HCT116 (cell line): Measurements from ENCODE around the gene ACOT7. TPM values are rescaled to one million over a fixed set of nuclear protein-coding genes. Genes with fewer than 3 reads are reported as not detected.

ENCODE experiments used
- ATAC-seq: fragments of 200-7000 bp; cut with Tn5 transposase; 2 replicates; pipeline ENCODE4 v1.9.1; 2020; ENCODE audit warnings: mild to moderate bottlenecking, moderate library complexity
- BruUV-seq: library from RNA; stranded (reverse); fragments of 400-500 nt; replicated peaks from 2 replicates; lab custom pipeline; 2021; lab: Mats Ljungman, UMichigan
- CTCF ChIA-PET: fragments of 300-600 bp; sonication (Branson Sonifier 250); formaldehyde crosslinking; loops from one replicate; lab custom pipeline; 2021; ENCODE audit warnings: antibody characterized with exemption; lab: Charles Lee
- POLR2A ChIA-PET: fragments of 300-600, 350-600 bp; sonication (Branson Sonifier 250); formaldehyde crosslinking; loops from one replicate; lab custom pipeline; 2021; ENCODE audit warnings: antibody characterized with exemption; lab: Charles Lee
- RAD21 ChIA-PET, 2 experiments: fragments of 300-600 bp; sonication (Branson Sonifier 250); formaldehyde crosslinking; loops; one replicate each; lab custom pipeline; 2023; ENCODE audit warnings: low total read pairs in 2 of 2; ENCODE audit not compliant: uncharacterized antibody in 2 of 2, unreplicated experiment in 2 of 2, low non-redundant PET in 1 of 2; lab: Charles Lee
- DNase-seq: peaks from one replicate; pipeline ENCODE4 v3.0.0-alpha.2; 2010; ENCODE audit warnings: low read depth, low spot score
- H2AFZ ChIP-seq: fragments of 200-600 bp; shearing (Covaris generic), sonication (generic); 2 replicates; pipeline ENCODE4 v1.6.1; 2017; ENCODE audit warnings: low read depth, mixed run types, mixed read lengths, antibody characterized with exemption, low read length; ENCODE audit not compliant: poor library complexity, severe bottlenecking
- H3K27ac ChIP-seq: 2 replicates; pipeline ENCODE4 v1.5.1; 2012; ENCODE audit warnings: low read depth, low read length
- H3K27me3 ChIP-seq: fragments of 200-600 bp; sonication (generic); 2 replicates; pipeline ENCODE4 v1.6.1; 2016; ENCODE audit warnings: mixed run types, low read length, mixed read lengths; ENCODE audit not compliant: insufficient read depth
- H3K36me3 ChIP-seq, 2 experiments: fragments of 200-500 bp in 1 of 2; fragments of 200-600 bp in 1 of 2; sonication (Bioruptor generic) in 1 of 2; sonication (generic) in 1 of 2; 2 replicates each; pipeline versions ENCODE4 v1.5.1 to v1.6.1; 2014 to 2016; ENCODE audit warnings: low read length in 2 of 2, inconsistent platforms in 1 of 2, mixed read lengths in 1 of 2, mixed run types in 1 of 2; ENCODE audit not compliant: insufficient read depth in 2 of 2, control insufficient read depth in 1 of 2
- H3K4me1 ChIP-seq, 2 experiments: fragments of 200-600 bp in 1 of 2; sonication (generic) in 1 of 2; 2 replicates each; pipeline versions ENCODE4 v1.5.1 to v1.6.1; 2012 to 2017; ENCODE audit warnings: low read length in 2 of 2, inconsistent platforms in 1 of 2, mild to moderate bottlenecking in 1 of 2, mixed read lengths in 1 of 2, mixed run types in 1 of 2, moderate library complexity in 1 of 2; ENCODE audit not compliant: insufficient read depth in 2 of 2, control insufficient read depth in 1 of 2
- H3K4me2 ChIP-seq: fragments of 200-600 bp; sonication (generic); 2 replicates; pipeline ENCODE4 v1.6.1; 2017; ENCODE audit warnings: mixed run types, low read length, mixed read lengths
- H3K4me3 ChIP-seq, 2 experiments: fragments of 200-600 bp in 1 of 2; sonication (generic) in 1 of 2; replicated peaks in 1 of 2; 2 replicates each; pipeline ENCODE4 v1.5.1; 2011 to 2016; ENCODE audit warnings: low read length in 2 of 2, control low read depth in 1 of 2, low read depth in 1 of 2, mild to moderate bottlenecking in 1 of 2, mixed read lengths in 1 of 2, mixed run types in 1 of 2
- H3K79me2 ChIP-seq: fragments of 200-600 bp; sonication (generic); 2 replicates; pipeline ENCODE4 v1.6.1; 2017; ENCODE audit warnings: mild to moderate bottlenecking, mixed run types, low read length, moderate library complexity, mixed read lengths; ENCODE audit not compliant: insufficient read depth
- H3K9ac ChIP-seq: fragments of 200-600 bp; sonication (generic); 2 replicates; pipeline ENCODE4 v1.6.1; 2016; ENCODE audit warnings: low read length, mixed read lengths
- H3K9me2 ChIP-seq: fragments of 200-600 bp; sonication (generic), shearing (Covaris generic); 2 replicates; pipeline ENCODE4 v1.6.1; 2017; ENCODE audit warnings: mixed run types, mild to moderate bottlenecking, moderate library complexity; ENCODE audit not compliant: insufficient read depth
- H3K9me3 ChIP-seq, 2 experiments: fragments of 200-500 bp in 1 of 2; fragments of 200-600 bp in 1 of 2; sonication (Bioruptor generic) in 1 of 2; sonication (generic) in 1 of 2; 2 replicates each; pipeline ENCODE4 v1.6.1; 2014 to 2017; ENCODE audit warnings: low read length in 2 of 2, mixed read lengths in 2 of 2, inconsistent platforms in 1 of 2, low read depth in 1 of 2, mild to moderate bottlenecking in 1 of 2, mixed run types in 1 of 2, moderate library complexity in 1 of 2; ENCODE audit not compliant: control insufficient read depth in 1 of 2, insufficient read depth in 1 of 2
- H4K20me1 ChIP-seq: fragments of 200-600 bp; sonication (generic), shearing (Covaris generic); 2 replicates; pipeline ENCODE4 v1.6.1; 2017; ENCODE audit warnings: mixed run types, mild to moderate bottlenecking, moderate library complexity; ENCODE audit not compliant: insufficient read depth
- CBX3 ChIP-seq: IDR thresholded peaks from 2 replicates; pipeline ENCODE4 v1.6.1; 2012; ENCODE audit warnings: low read depth
- CEBPB ChIP-seq: IDR thresholded peaks from 2 replicates; pipeline ENCODE4 v1.6.1; 2012; ENCODE audit warnings: low read depth
- EZH2phosphoT487 ChIP-seq: fragments of 200-600 bp; IDR thresholded peaks from 2 replicates; pipeline ENCODE4 v1.6.1; 2018; ENCODE audit warnings: antibody characterized with exemption, borderline replicate concordance
- MAX ChIP-seq: IDR thresholded peaks from 2 replicates; pipeline ENCODE4 v1.6.1; 2012
- POLR2A ChIP-seq: IDR thresholded peaks from 2 replicates; pipeline ENCODE4 v1.7.0; 2011; ENCODE audit warnings: borderline replicate concordance; ENCODE audit not compliant: insufficient read depth, insufficient read length; ENCODE audit errors: extremely low read depth
- SP1 ChIP-seq: IDR thresholded peaks from 2 replicates; pipeline ENCODE4 v1.6.1; 2012; ENCODE audit warnings: low read depth
- SRF ChIP-seq: IDR thresholded peaks from 2 replicates; pipeline ENCODE4 v1.6.1; 2012; ENCODE audit warnings: low read depth
- TCF7L2 ChIP-seq: IDR thresholded peaks from 2 replicates; pipeline ENCODE4 v1.7.0; 2011; ENCODE audit warnings: borderline replicate concordance, inconsistent platforms; ENCODE audit not compliant: insufficient read depth, insufficient read length; ENCODE audit errors: extremely low read depth
- YY1 ChIP-seq: IDR thresholded peaks from 2 replicates; pipeline ENCODE4 v1.6.1; 2011; ENCODE audit warnings: low read length, low read depth, moderate library complexity, mild to moderate bottlenecking; ENCODE audit not compliant: insufficient replicate concordance; ENCODE audit errors: extremely low read depth
- intact Hi-C: fragments of 100-400 bp; cut with micrococcal nuclease; formaldehyde crosslinking; loops from 2 replicates; pipeline ENCODE4 v1.10.0; 2022
- total RNA-seq: library from RNA; stranded (reverse); gene quantifications from one replicate; pipeline ENCODE4 v1.2.1, GENCODE V29; 2021; ENCODE audit not compliant: unreplicated experiment
- TF ChIP-seq, protein P1 (sequence below), 3 experiments: fragments of 200-600 bp in 1 of 3; sonication (generic) in 1 of 3; IDR thresholded peaks in 2 of 3; conservative IDR thresholded peaks in 1 of 3; 2 replicates each; pipeline ENCODE4 v1.5.1; 2012 to 2017; ENCODE audit warnings: low read depth in 2 of 3, low read length in 2 of 3, antibody characterized with exemption in 1 of 3, borderline replicate concordance in 1 of 3, control low read depth in 1 of 3, mild to moderate bottlenecking in 1 of 3, mixed read lengths in 1 of 3, mixed run types in 1 of 3, moderate library complexity in 1 of 3; ENCODE audit not compliant: insufficient read depth in 1 of 3
- TF ChIP-seq, protein P2 (sequence below): IDR thresholded peaks from 2 replicates; pipeline ENCODE4 v1.6.1; 2012

Gene ACOT7
- total RNA-seq, 1 experiment from 2014 or later: 162 TPM

GRCh38 chr1:6410248-6410893 is 16.8 kb upstream of the ACOT7 start:
- no TSS peak for BruUV-seq
- POLR2A ChIA-PET: no interaction called here
- Histone ChIP-seq H3K4me3 (no peak overlapping the region), H2AFZ (no peak overlapping the region), H3K9me2 (no peaks in the 10 kb centered on the region), H3K79me2 (no peaks in the 10 kb centered on the region), H3K4me2 (no peak overlapping the region), H4K20me1 (no peaks in the 10 kb centered on the region), H3K27me3 (no peaks in the 10 kb centered on the region), H3K4me1 (peaks cover 15 to 18% of the 10 kb centered on the region in 2 experiments), H3K36me3 (no peaks in the 10 kb centered on the region), H3K9me3 (no peaks in the 10 kb centered on the region), H3K9ac (no peak overlapping the region), H3K27ac (no peak overlapping the region)
- intact Hi-C loops: no loop called here
- ATAC-seq: no peak
- RAD21 ChIA-PET: interaction anchor here in 1 of 2 experiments (0.6 kb wide), 1 partner anchor 9 kb away, joined by 3 read pairs; no protein-coding TSS in a partner anchor
- DNase-seq: no peak
- CTCF ChIA-PET: no interaction called here
- TF ChIP-seq EZH2phosphoT487 (no peak), MAX (no peak), CBX3 (no peak), POLR2A (no peak), YY1 (no peak), TCF7L2 (no peak), SRF (no peak), SP1 (no peak), CEBPB (no peak)
- TF ChIP-seq, protein P1, sequence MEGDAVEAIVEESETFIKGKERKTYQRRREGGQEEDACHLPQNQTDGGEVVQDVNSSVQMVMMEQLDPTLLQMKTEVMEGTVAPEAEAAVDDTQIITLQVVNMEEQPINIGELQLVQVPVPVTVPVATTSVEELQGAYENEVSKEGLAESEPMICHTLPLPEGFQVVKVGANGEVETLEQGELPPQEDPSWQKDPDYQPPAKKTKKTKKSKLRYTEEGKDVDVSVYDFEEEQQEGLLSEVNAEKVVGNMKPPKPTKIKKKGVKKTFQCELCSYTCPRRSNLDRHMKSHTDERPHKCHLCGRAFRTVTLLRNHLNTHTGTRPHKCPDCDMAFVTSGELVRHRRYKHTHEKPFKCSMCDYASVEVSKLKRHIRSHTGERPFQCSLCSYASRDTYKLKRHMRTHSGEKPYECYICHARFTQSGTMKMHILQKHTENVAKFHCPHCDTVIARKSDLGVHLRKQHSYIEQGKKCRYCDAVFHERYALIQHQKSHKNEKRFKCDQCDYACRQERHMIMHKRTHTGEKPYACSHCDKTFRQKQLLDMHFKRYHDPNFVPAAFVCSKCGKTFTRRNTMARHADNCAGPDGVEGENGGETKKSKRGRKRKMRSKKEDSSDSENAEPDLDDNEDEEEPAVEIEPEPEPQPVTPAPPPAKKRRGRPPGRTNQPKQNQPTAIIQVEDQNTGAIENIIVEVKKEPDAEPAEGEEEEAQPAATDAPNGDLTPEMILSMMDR (IDR thresholded peaks at IDR 0.05 in 2 of 3, conservative IDR thresholded peaks at IDR 0.05 in 1 of 3; ENCODE audit: borderline replicate concordance in 1 of 3, insufficient read depth in 1 of 3, low read depth in 2 of 3, low read length in 2 of 3): no peak
- TF ChIP-seq, protein P2, sequence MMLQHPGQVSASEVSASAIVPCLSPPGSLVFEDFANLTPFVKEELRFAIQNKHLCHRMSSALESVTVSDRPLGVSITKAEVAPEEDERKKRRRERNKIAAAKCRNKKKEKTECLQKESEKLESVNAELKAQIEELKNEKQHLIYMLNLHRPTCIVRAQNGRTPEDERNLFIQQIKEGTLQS: no peak
